Endothelial cell of umbilical vein (primary cell): ENCODE measurements around the gene SPSB2. TPM values are rescaled to one million over a fixed set of nuclear protein-coding genes. Genes with fewer than 3 reads are reported as not detected.

Experiments
- BruUV-seq: library from RNA; stranded (reverse); fragments of 400-500 nt; replicated peaks from 2 replicates; lab custom pipeline; 2021; lab: Mats Ljungman, UMichigan
- CTCF ChIA-PET: fragments of 300-600, 350-600 bp; sonication (Branson Sonifier 250); formaldehyde crosslinking; loops from one replicate; lab custom pipeline; 2021; ENCODE audit warnings: antibody characterized with exemption, inconsistent platforms; lab: Charles Lee
- POLR2A ChIA-PET: fragments of 300-600, 350-600 bp; sonication (Branson Sonifier 250); formaldehyde crosslinking; loops from one replicate; lab custom pipeline; 2021; ENCODE audit warnings: antibody characterized with exemption, inconsistent platforms; lab: Charles Lee
- DNase-seq: peaks from one replicate; pipeline ENCODE4 v3.0.0-alpha.2; 2011; ENCODE audit warnings: low read depth, low spot score
- FAIRE-seq: peaks from 2 replicates; lab custom pipeline; 2011; peaks lifted over from hg19 to GRCh38; lab: Jason Lieb, UNC
- H2AFZ ChIP-seq: 2 replicates; pipeline ENCODE4 v1.6.0; 2012; ENCODE audit warnings: low read depth, low read length, control low read depth, inconsistent platforms
- H3K27ac ChIP-seq: 2 replicates; pipeline ENCODE4 v1.5.1; 2011; ENCODE audit warnings: low read depth, mild to moderate bottlenecking, control low read depth, low read length, moderate library complexity; ENCODE audit not compliant: insufficient read depth
- H3K27me3 ChIP-seq, 2 experiments: 2 replicates each; pipeline versions ENCODE4 v1.6.0 to v1.6.1; 2011; ENCODE audit warnings: low read length in 2 of 2, mixed read lengths in 1 of 2; ENCODE audit not compliant: control insufficient read depth in 2 of 2, insufficient read depth in 2 of 2
- H3K36me3 ChIP-seq, 2 experiments: 2 replicates in 1 of 2; 3 replicates in 1 of 2; pipeline ENCODE4 v1.5.1; 2011; ENCODE audit warnings: low read length in 2 of 2, mild to moderate bottlenecking in 1 of 2, moderate library complexity in 1 of 2; ENCODE audit not compliant: control insufficient read depth in 2 of 2, insufficient read depth in 2 of 2; ENCODE audit errors: extremely low read depth in 1 of 2
- H3K4me1 ChIP-seq: 3 replicates; pipeline ENCODE4 v1.5.1; 2011; ENCODE audit warnings: mild to moderate bottlenecking, low read length; ENCODE audit not compliant: control insufficient read depth, insufficient read depth; ENCODE audit errors: extremely low read depth
- H3K4me2 ChIP-seq: 2 replicates; pipeline ENCODE4 v1.6.1; 2011; ENCODE audit warnings: low read length, control low read depth, mixed read lengths; ENCODE audit not compliant: insufficient read depth
- H3K4me3 ChIP-seq, 3 experiments: fragments of 200-600 bp in 1 of 3; sonication (generic), shearing (Covaris generic) in 1 of 3; replicated peaks in 1 of 3; 2 replicates each; pipeline ENCODE4 v1.5.1; 2011 to 2016; ENCODE audit warnings: control low read depth in 3 of 3, low read length in 3 of 3, mild to moderate bottlenecking in 2 of 3, inconsistent platforms in 1 of 3, low read depth in 1 of 3, moderate library complexity in 1 of 3; ENCODE audit not compliant: insufficient read depth in 1 of 3
- H3K79me2 ChIP-seq: 2 replicates; pipeline ENCODE4 v1.6.0; 2012; ENCODE audit warnings: low read length, inconsistent platforms; ENCODE audit not compliant: control insufficient read depth, insufficient read depth
- H3K9ac ChIP-seq: replicated peaks from 2 replicates; pipeline ENCODE3; 2011; ENCODE audit warnings: low read length, control low read depth; ENCODE audit not compliant: insufficient read depth; ENCODE audit errors: extremely low read depth
- H3K9me1 ChIP-seq: replicated peaks from 3 replicates; pipeline ENCODE4 v1.6.0; 2011; ENCODE audit warnings: mild to moderate bottlenecking, low read length; ENCODE audit not compliant: control insufficient read depth, insufficient read depth; ENCODE audit errors: extremely low read depth
- H3K9me3 ChIP-seq: replicated peaks from 2 replicates; pipeline ENCODE4 v1.5.1; 2012; ENCODE audit warnings: low read length, inconsistent platforms; ENCODE audit not compliant: control insufficient read depth, insufficient read depth
- H4K20me1 ChIP-seq: replicated peaks from 2 replicates; pipeline ENCODE3; 2011; ENCODE audit warnings: mild to moderate bottlenecking, low read length; ENCODE audit not compliant: control insufficient read depth, insufficient read depth; ENCODE audit errors: extremely low read depth
- EZH2 ChIP-seq: IDR thresholded peaks from 2 replicates; pipeline ENCODE4 v1.6.1; 2012; ENCODE audit warnings: borderline replicate concordance, low read depth, mild to moderate bottlenecking, moderate library complexity, low read length, inconsistent platforms; ENCODE audit not compliant: severe bottlenecking
- FOS ChIP-seq: IDR thresholded peaks from 2 replicates; pipeline ENCODE4 v1.6.1; 2011; ENCODE audit warnings: mild to moderate bottlenecking, low read length, moderate library complexity, borderline replicate concordance; ENCODE audit not compliant: insufficient read depth
- GATA2 ChIP-seq: IDR thresholded peaks from 2 replicates; pipeline ENCODE4 v1.7.0; 2011; ENCODE audit warnings: low read depth, mild to moderate bottlenecking, moderate library complexity, mixed read lengths, low read length; ENCODE audit not compliant: insufficient read length, insufficient read depth
- JUN ChIP-seq: IDR thresholded peaks from 2 replicates; pipeline ENCODE4 v1.6.1; 2011; ENCODE audit warnings: borderline replicate concordance, low read depth; ENCODE audit not compliant: insufficient read length, insufficient read depth
- MYC ChIP-seq: IDR thresholded peaks from one replicate; pipeline ENCODE4 v1.6.1; 2011; ENCODE audit warnings: mild to moderate bottlenecking, low read depth, low read length
- POLR2A ChIP-seq: IDR thresholded peaks from 2 replicates; pipeline ENCODE4 v1.6.1; 2012; ENCODE audit warnings: low read depth, mild to moderate bottlenecking, control low read depth, low read length
- POLR2AphosphoS5 ChIP-seq: IDR thresholded peaks from 2 replicates; pipeline ENCODE4 v1.6.1; 2012; ENCODE audit warnings: low read depth, mild to moderate bottlenecking, control low read depth, low read length, moderate library complexity; ENCODE audit not compliant: insufficient read depth
- dilution Hi-C: fragments of 300-500 bp; cut with MboI; formaldehyde crosslinking; loops from one replicate; pipeline ENCODE4 v1.15.0; 2019; ENCODE audit warnings: low sequenced_read_pairs; ENCODE audit not compliant: extremely low pct_ligation_motif_present
- intact Hi-C: fragments of 100-400 bp; cut with micrococcal nuclease; formaldehyde crosslinking; loops from one replicate; pipeline ENCODE4 v1.10.0; 2022
- polyA plus RNA-seq, 4 experiments: library from polyadenylated mRNA; depleted of rRNA in 3 of 4; stranded (reverse) in 3 of 4; unstranded in 1 of 4; fragments of >200 nt; gene quantifications; 2 replicates each; pipeline versions ENCODE4 v1.2.1 to v1.2.3, GENCODE V29; 2011 to 2012; ENCODE audit warnings: missing spikeins in 1 of 4
- total RNA-seq: library from RNA; stranded (reverse); gene quantifications from 2 replicates; pipeline ENCODE4 v1.2.3, GENCODE V29; 2021
- TF ChIP-seq, protein P1 (sequence below), 2 donors: IDR thresholded peaks; 1 replicate in 1 of 2; 2 replicates in 1 of 2; pipeline ENCODE4 v1.5.1; 2011; ENCODE audit warnings: low read length in 2 of 2, mild to moderate bottlenecking in 2 of 2, moderate library complexity in 2 of 2, control low read depth in 1 of 2, inconsistent platforms in 1 of 2, low read depth in 1 of 2; ENCODE audit not compliant: insufficient read depth in 1 of 2; ENCODE audit errors: extremely low read depth in 1 of 2
- TF ChIP-seq, protein P2 (sequence below): IDR thresholded peaks from 2 replicates; pipeline ENCODE4 v1.6.1; 2011; ENCODE audit not compliant: insufficient read depth, insufficient read length

The SPSB2 gene
- total and polyA plus RNA-seq, 2 donors (not counting 3 experiments of a cell fraction or from before 2014, with no cell fraction given): 3.8 to 6.9 TPM

DNA sequence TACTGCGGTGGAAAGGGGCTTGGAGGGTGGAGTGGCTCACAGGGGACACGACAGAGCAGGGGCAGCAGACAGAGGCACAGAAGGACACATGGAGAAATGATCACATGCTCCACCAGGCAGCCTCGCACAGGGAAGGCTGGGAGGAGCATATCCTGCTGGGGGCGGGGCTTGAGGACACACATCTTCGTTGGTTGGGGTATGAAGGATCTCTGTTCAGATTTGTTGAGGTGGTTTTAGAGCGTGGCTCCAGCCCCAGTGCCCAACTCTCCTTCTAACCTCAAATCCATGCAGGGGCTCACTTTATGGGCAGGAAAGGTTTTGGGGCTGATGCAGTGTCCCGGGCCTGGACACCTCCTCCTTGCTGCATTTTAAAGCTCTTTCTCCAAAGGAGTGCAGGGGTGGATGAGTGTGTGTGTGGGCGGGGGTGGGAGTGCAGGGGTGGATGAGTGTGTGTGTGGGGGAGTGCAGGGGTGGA, 45.6 kb downstream of the SPSB2 start:
- peaks cover 25% of the 10 kb centered on the region for H3K79me2 ChIP-seq
- ChIA-PET CTCF (interaction anchor here (0.6 to 12.0 kb wide), 6 partner anchors 47 to 207 kb away, joined by 3 to 148 read pairs (median 7); partner anchors contain the start of genes MLF2 and PTMS), POLR2A (no interaction called here)
- H3K9me1 ChIP-seq: no peaks in the 10 kb centered on the region
- no peak overlapping the region for H3K27ac ChIP-seq
- intact Hi-C loops (no loop called here), dilution Hi-C loops (no loop called here)
- H3K9ac ChIP-seq: no peak overlapping the region
- TF ChIP-seq POLR2A (peak; percentile 50), JUN (no peak), EZH2 (no peak), MYC (no peak), FOS (no peak), GATA2 (no peak), POLR2AphosphoS5 (peak; percentile 34)
- TF ChIP-seq, protein P1, sequence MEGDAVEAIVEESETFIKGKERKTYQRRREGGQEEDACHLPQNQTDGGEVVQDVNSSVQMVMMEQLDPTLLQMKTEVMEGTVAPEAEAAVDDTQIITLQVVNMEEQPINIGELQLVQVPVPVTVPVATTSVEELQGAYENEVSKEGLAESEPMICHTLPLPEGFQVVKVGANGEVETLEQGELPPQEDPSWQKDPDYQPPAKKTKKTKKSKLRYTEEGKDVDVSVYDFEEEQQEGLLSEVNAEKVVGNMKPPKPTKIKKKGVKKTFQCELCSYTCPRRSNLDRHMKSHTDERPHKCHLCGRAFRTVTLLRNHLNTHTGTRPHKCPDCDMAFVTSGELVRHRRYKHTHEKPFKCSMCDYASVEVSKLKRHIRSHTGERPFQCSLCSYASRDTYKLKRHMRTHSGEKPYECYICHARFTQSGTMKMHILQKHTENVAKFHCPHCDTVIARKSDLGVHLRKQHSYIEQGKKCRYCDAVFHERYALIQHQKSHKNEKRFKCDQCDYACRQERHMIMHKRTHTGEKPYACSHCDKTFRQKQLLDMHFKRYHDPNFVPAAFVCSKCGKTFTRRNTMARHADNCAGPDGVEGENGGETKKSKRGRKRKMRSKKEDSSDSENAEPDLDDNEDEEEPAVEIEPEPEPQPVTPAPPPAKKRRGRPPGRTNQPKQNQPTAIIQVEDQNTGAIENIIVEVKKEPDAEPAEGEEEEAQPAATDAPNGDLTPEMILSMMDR (IDR thresholded peaks at IDR 0.05; ENCODE audit: extremely low read depth in 1 of 2, insufficient read depth in 1 of 2, low read depth in 1 of 2, low read length in 2 of 2): no peak
- TF ChIP-seq, protein P2, sequence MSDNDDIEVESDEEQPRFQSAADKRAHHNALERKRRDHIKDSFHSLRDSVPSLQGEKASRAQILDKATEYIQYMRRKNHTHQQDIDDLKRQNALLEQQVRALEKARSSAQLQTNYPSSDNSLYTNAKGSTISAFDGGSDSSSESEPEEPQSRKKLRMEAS: peak; percentile 38
- H3K4me2 ChIP-seq: no peak overlapping the region
- H2AFZ ChIP-seq: peak overlapping the region; percentile 43
- H3K9me3 ChIP-seq: no peaks in the 10 kb centered on the region
- BruUV-seq: no TSS peak
- no peaks in the 10 kb centered on the region for H4K20me1 ChIP-seq
- H3K4me3 ChIP-seq: no peak overlapping the region
- peaks cover 0 to 8% of the 10 kb centered on the region in 2 experiments for H3K36me3 ChIP-seq
- FAIRE-seq (peak; percentile 96), DNase-seq (peak; percentile 81)
- H3K27me3 ChIP-seq: peaks cover under 1% of the 10 kb centered on the region in 2 experiments
- peaks cover 20% of the 10 kb centered on the region for H3K4me1 ChIP-seq
